Skeletal muscle satellite cell (primary cell): ENCODE data around the gene MTA3.

ENCODE experiments used
- H3K27me3 ChIP-seq: 2 replicates; pipeline ENCODE4 v1.7.0; 2013; ENCODE audit warnings: low read length; ENCODE audit not compliant: control insufficient read depth, insufficient read depth
- H3K36me3 ChIP-seq: 2 replicates; pipeline ENCODE4 v1.7.0; 2013; ENCODE audit warnings: mild to moderate bottlenecking, control low read depth, low read length; ENCODE audit not compliant: insufficient read depth
- H3K4me1 ChIP-seq: 2 replicates; pipeline ENCODE4 v1.7.0; 2013; ENCODE audit warnings: low read length; ENCODE audit not compliant: control insufficient read depth, insufficient read depth
- H3K4me2 ChIP-seq: 2 replicates; pipeline ENCODE4 v1.7.0; 2013; ENCODE audit warnings: mild to moderate bottlenecking, low read length
- H3K4me3 ChIP-seq: 2 replicates; pipeline ENCODE4 v1.7.0; 2013; ENCODE audit warnings: low read length
- H3K9ac ChIP-seq: 2 replicates; pipeline ENCODE4 v1.7.0; 2013; ENCODE audit warnings: mild to moderate bottlenecking, low read depth, low read length, moderate library complexity
- H3K9me3 ChIP-seq: replicated peaks from 2 replicates; pipeline ENCODE4 v1.7.0; 2013; ENCODE audit warnings: mild to moderate bottlenecking, control low read depth, low read length

The MTA3 gene

GRCh38 chr2:42757981-42758740, 189.7 kb downstream of the MTA3 start:
- no peaks in the 10 kb centered on the region for H3K9me3 ChIP-seq
- H3K4me1 ChIP-seq, result peaks cover 21% of the 10 kb centered on the region
- no peak overlapping the region for H3K4me3 ChIP-seq
- H3K4me2 ChIP-seq, result no peak overlapping the region
- H3K36me3 ChIP-seq, result peaks cover 3% of the 10 kb centered on the region
- H3K9ac ChIP-seq, result no peak overlapping the region
- H3K27me3 ChIP-seq, result no peaks in the 10 kb centered on the region

GRCh38 chr2:42758751-42759150, 190.3 kb downstream of the MTA3 start:
- no peaks in the 10 kb centered on the region for H3K27me3 ChIP-seq
- H3K4me2 ChIP-seq, result no peak overlapping the region
- no peak overlapping the region for H3K4me3 ChIP-seq
- no peak overlapping the region for H3K9ac ChIP-seq
- H3K4me1 ChIP-seq, result peaks cover 21% of the 10 kb centered on the region
- no peaks in the 10 kb centered on the region for H3K9me3 ChIP-seq
- peaks cover 3% of the 10 kb centered on the region for H3K36me3 ChIP-seq

GRCh38 chr2:42761554-42761953, 193.1 kb downstream of the MTA3 start:
- H3K9me3 ChIP-seq, result no peaks in the 10 kb centered on the region
- no peaks in the 10 kb centered on the region for H3K27me3 ChIP-seq
- H3K9ac ChIP-seq, result no peak overlapping the region
- H3K4me3 ChIP-seq, result no peak overlapping the region
- no peak overlapping the region for H3K4me2 ChIP-seq
- peaks cover 9% of the 10 kb centered on the region for H3K4me1 ChIP-seq
- H3K36me3 ChIP-seq, result peaks cover 3% of the 10 kb centered on the region

- H3K4me3 ChIP-seq, result no peak overlapping the region
- no peaks in the 10 kb centered on the region for H3K9me3 ChIP-seq
- peaks cover 9% of the 10 kb centered on the region for H3K4me1 ChIP-seq
- H3K36me3 ChIP-seq, result peaks cover 3% of the 10 kb centered on the region
- H3K9ac ChIP-seq, result no peak overlapping the region
- no peak overlapping the region for H3K4me2 ChIP-seq
- H3K27me3 ChIP-seq, result no peaks in the 10 kb centered on the region
Observed at GRCh38 chr2:42762155-42762554, 193.7 kb downstream of the MTA3 start.

- no peak overlapping the region for H3K4me2 ChIP-seq
- H3K27me3 ChIP-seq, result no peaks in the 10 kb centered on the region
- peaks cover 9% of the 10 kb centered on the region for H3K4me1 ChIP-seq
- peaks cover 3% of the 10 kb centered on the region for H3K36me3 ChIP-seq
- H3K4me3 ChIP-seq, result no peak overlapping the region
- no peak overlapping the region for H3K9ac ChIP-seq
- no peaks in the 10 kb centered on the region for H3K9me3 ChIP-seq
Observed at GRCh38 chr2:42762823-42763804, 194.7 kb downstream of the MTA3 start.

GRCh38 chr2:42764096-42764495, 195.7 kb downstream of the MTA3 start, which contains the start of gene OXER1:
TSS of gene OXER1 (minus strand) at chr2:42764135. CDS start at chr2:42764062, 73 bp downstream.
- peaks cover 9% of the 10 kb centered on the region for H3K4me1 ChIP-seq
- no peak within 1 kb of the TSS for H3K4me3 ChIP-seq
- peak within 1 kb of the TSS; percentile 2 for H3K9ac ChIP-seq
- no peaks in the 10 kb centered on the region for H3K27me3 ChIP-seq
- no peak within 1 kb of the TSS for H3K4me2 ChIP-seq
- peaks cover 3% of the 10 kb centered on the region for H3K36me3 ChIP-seq
- H3K9me3 ChIP-seq, result no peaks in the 10 kb centered on the region

- Histone ChIP-seq H3K9me3 (no peaks in the 10 kb centered on the region), H3K36me3 (peaks cover 2% of the 10 kb centered on the region), H3K4me2 (no peak overlapping the region), H3K27me3 (no peaks in the 10 kb centered on the region), H3K4me3 (no peak overlapping the region), H3K4me1 (peaks cover 9% of the 10 kb centered on the region), H3K9ac (no peak overlapping the region)
Observed at GRCh38 chr2:42764901-42765300, 196.5 kb downstream of the MTA3 start.

GRCh38 chr2:42765686-42766085, 197.3 kb downstream of the MTA3 start:
- Histone ChIP-seq H3K9me3 (no peaks in the 10 kb centered on the region), H3K36me3 (no peaks in the 10 kb centered on the region), H3K27me3 (no peaks in the 10 kb centered on the region), H3K4me1 (peaks cover 9% of the 10 kb centered on the region), H3K4me3 (no peak overlapping the region), H3K4me2 (no peak overlapping the region), H3K9ac (no peak overlapping the region)

GRCh38 chr2:42767080-42767898, 198.9 kb downstream of the MTA3 start:
- H3K4me2 ChIP-seq, result no peak overlapping the region
- no peaks in the 10 kb centered on the region for H3K27me3 ChIP-seq
- H3K4me1 ChIP-seq, result peaks cover 9% of the 10 kb centered on the region
- no peaks in the 10 kb centered on the region for H3K9me3 ChIP-seq
- H3K9ac ChIP-seq, result no peak overlapping the region
- no peak overlapping the region for H3K4me3 ChIP-seq
- H3K36me3 ChIP-seq, result no peaks in the 10 kb centered on the region

GRCh38 chr2:42767899-42768705, 199.7 kb downstream of the MTA3 start:
- no peak overlapping the region for H3K9ac ChIP-seq
- no peak overlapping the region for H3K4me2 ChIP-seq
- H3K9me3 ChIP-seq, result no peaks in the 10 kb centered on the region
- no peaks in the 10 kb centered on the region for H3K27me3 ChIP-seq
- peaks cover 9% of the 10 kb centered on the region for H3K4me1 ChIP-seq
- no peaks in the 10 kb centered on the region for H3K36me3 ChIP-seq
- no peak overlapping the region for H3K4me3 ChIP-seq
